ENCODE results near the gene TNXB.

DNA sequence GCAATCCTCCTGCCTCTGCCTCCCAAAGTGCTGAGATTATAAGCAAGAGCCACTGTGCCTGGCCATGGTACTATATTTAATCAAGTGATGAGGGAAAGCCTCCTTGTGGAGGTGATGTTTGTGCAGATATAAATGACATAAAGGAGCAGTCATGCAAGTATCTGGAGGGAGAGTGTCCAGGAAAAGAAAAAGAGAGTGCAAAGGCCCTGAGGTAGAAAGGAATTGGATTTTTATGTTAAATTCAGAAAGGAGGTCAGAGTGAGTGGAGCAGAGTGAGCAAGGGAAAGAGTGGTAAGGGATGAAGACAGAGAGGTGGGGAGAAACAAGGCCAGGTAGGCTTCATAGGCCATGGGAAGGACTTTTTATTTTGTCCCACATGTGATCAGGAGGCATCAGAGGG lies 28.3 kb upstream of the TNXB start:
- no peak for TF ChIP-seq EZH2 (IDR thresholded peaks at IDR 0.05; ENCODE audit: low read depth, unreplicated experiment)
- TF ChIP-seq, protein P1, sequence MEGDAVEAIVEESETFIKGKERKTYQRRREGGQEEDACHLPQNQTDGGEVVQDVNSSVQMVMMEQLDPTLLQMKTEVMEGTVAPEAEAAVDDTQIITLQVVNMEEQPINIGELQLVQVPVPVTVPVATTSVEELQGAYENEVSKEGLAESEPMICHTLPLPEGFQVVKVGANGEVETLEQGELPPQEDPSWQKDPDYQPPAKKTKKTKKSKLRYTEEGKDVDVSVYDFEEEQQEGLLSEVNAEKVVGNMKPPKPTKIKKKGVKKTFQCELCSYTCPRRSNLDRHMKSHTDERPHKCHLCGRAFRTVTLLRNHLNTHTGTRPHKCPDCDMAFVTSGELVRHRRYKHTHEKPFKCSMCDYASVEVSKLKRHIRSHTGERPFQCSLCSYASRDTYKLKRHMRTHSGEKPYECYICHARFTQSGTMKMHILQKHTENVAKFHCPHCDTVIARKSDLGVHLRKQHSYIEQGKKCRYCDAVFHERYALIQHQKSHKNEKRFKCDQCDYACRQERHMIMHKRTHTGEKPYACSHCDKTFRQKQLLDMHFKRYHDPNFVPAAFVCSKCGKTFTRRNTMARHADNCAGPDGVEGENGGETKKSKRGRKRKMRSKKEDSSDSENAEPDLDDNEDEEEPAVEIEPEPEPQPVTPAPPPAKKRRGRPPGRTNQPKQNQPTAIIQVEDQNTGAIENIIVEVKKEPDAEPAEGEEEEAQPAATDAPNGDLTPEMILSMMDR (conservative IDR thresholded peaks at IDR 0.05; ENCODE audit: low read depth in 2 of 2) = no peak
- TF ChIP-seq JUNB (IDR thresholded peaks at IDR 0.05; ENCODE audit: unreplicated experiment) = no peak
- TF ChIP-seq, protein P2, sequence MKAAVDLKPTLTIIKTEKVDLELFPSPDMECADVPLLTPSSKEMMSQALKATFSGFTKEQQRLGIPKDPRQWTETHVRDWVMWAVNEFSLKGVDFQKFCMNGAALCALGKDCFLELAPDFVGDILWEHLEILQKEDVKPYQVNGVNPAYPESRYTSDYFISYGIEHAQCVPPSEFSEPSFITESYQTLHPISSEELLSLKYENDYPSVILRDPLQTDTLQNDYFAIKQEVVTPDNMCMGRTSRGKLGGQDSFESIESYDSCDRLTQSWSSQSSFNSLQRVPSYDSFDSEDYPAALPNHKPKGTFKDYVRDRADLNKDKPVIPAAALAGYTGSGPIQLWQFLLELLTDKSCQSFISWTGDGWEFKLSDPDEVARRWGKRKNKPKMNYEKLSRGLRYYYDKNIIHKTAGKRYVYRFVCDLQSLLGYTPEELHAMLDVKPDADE (IDR thresholded peaks at IDR 0.05) = no peak
- TF ChIP-seq EZH2phosphoT487 (IDR thresholded peaks at IDR 0.05; ENCODE audit: unreplicated experiment) = no peak
- no peak for TF ChIP-seq POLR2AphosphoS5 (IDR thresholded peaks at IDR 0.05; ENCODE audit: low read depth)
- TF ChIP-seq, protein P3, sequence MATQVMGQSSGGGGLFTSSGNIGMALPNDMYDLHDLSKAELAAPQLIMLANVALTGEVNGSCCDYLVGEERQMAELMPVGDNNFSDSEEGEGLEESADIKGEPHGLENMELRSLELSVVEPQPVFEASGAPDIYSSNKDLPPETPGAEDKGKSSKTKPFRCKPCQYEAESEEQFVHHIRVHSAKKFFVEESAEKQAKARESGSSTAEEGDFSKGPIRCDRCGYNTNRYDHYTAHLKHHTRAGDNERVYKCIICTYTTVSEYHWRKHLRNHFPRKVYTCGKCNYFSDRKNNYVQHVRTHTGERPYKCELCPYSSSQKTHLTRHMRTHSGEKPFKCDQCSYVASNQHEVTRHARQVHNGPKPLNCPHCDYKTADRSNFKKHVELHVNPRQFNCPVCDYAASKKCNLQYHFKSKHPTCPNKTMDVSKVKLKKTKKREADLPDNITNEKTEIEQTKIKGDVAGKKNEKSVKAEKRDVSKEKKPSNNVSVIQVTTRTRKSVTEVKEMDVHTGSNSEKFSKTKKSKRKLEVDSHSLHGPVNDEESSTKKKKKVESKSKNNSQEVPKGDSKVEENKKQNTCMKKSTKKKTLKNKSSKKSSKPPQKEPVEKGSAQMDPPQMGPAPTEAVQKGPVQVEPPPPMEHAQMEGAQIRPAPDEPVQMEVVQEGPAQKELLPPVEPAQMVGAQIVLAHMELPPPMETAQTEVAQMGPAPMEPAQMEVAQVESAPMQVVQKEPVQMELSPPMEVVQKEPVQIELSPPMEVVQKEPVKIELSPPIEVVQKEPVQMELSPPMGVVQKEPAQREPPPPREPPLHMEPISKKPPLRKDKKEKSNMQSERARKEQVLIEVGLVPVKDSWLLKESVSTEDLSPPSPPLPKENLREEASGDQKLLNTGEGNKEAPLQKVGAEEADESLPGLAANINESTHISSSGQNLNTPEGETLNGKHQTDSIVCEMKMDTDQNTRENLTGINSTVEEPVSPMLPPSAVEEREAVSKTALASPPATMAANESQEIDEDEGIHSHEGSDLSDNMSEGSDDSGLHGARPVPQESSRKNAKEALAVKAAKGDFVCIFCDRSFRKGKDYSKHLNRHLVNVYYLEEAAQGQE (IDR thresholded peaks at IDR 0.05; ENCODE audit: unreplicated experiment) = no peak
- no peak for TF ChIP-seq NANOG (IDR thresholded peaks at IDR 0.05; ENCODE audit: borderline replicate concordance)
- TF ChIP-seq ZNF331 (CRISPR knock-in tag; IDR thresholded peaks at IDR 0.05; ENCODE audit: low read depth) = no peak
- no peak for TF ChIP-seq ZNF114 (CRISPR knock-in tag; IDR thresholded peaks at IDR 0.05)
- TF ChIP-seq, protein P4, sequence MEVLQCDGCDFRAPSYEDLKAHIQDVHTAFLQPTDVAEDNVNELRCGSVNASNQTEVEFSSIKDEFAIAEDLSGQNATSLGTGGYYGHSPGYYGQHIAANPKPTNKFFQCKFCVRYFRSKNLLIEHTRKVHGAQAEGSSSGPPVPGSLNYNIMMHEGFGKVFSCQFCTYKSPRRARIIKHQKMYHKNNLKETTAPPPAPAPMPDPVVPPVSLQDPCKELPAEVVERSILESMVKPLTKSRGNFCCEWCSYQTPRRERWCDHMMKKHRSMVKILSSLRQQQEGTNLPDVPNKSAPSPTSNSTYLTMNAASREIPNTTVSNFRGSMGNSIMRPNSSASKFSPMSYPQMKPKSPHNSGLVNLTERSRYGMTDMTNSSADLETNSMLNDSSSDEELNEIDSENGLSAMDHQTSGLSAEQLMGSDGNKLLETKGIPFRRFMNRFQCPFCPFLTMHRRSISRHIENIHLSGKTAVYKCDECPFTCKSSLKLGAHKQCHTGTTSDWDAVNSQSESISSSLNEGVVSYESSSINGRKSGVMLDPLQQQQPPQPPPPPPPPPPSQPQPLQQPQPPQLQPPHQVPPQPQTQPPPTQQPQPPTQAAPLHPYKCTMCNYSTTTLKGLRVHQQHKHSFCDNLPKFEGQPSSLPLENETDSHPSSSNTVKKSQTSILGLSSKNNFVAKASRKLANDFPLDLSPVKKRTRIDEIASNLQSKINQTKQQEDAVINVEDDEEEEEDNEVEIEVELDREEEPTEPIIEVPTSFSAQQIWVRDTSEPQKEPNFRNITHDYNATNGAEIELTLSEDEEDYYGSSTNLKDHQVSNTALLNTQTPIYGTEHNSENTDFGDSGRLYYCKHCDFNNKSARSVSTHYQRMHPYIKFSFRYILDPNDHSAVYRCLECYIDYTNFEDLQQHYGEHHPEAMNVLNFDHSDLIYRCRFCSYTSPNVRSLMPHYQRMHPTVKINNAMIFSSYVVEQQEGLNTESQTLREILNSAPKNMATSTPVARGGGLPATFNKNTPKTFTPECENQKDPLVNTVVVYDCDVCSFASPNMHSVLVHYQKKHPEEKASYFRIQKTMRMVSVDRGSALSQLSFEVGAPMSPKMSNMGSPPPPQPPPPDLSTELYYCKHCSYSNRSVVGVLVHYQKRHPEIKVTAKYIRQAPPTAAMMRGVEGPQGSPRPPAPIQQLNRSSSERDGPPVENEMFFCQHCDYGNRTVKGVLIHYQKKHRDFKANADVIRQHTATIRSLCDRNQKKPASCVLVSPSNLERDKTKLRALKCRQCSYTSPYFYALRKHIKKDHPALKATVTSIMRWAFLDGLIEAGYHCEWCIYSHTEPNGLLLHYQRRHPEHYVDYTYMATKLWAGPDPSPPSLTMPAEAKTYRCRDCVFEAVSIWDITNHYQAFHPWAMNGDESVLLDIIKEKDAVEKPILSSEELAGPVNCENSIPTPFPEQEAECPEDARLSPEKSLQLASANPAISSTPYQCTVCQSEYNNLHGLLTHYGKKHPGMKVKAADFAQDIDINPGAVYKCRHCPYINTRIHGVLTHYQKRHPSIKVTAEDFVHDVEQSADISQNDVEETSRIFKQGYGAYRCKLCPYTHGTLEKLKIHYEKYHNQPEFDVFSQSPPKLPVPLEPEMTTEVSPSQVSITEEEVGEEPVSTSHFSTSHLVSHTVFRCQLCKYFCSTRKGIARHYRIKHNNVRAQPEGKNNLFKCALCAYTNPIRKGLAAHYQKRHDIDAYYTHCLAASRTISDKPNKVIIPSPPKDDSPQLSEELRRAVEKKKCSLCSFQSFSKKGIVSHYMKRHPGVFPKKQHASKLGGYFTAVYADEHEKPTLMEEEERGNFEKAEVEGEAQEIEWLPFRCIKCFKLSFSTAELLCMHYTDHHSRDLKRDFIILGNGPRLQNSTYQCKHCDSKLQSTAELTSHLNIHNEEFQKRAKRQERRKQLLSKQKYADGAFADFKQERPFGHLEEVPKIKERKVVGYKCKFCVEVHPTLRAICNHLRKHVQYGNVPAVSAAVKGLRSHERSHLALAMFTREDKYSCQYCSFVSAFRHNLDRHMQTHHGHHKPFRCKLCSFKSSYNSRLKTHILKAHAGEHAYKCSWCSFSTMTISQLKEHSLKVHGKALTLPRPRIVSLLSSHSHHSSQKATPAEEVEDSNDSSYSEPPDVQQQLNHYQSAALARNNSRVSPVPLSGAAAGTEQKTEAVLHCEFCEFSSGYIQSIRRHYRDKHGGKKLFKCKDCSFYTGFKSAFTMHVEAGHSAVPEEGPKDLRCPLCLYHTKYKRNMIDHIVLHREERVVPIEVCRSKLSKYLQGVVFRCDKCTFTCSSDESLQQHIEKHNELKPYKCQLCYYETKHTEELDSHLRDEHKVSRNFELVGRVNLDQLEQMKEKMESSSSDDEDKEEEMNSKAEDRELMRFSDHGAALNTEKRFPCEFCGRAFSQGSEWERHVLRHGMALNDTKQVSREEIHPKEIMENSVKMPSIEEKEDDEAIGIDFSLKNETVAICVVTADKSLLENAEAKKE (CRISPR knock-in tag; IDR thresholded peaks at IDR 0.05) = no peak
- TF ChIP-seq CREB1 (CRISPR knock-in tag; IDR thresholded peaks at IDR 0.05; ENCODE audit: low read depth) = no peak
